ENCODE data around the gene ZC3H18. TPM values are rescaled to one million over a fixed set of nuclear protein-coding genes. Genes with fewer than 3 reads are reported as not detected.

The ZC3H18 gene
- total RNA-seq: 44.5 TPM
- long read RNA-seq, transcript ZC3H18-201 (18 exons, 3,729 nt): major isoform, 20 of 50 reads
- long read RNA-seq, partial matches to known transcripts: 18 of 50 reads
- long read RNA-seq, other reads (novel, unspliced or antisense): 7 of 50 reads

GRCh38 chr16:88569985-88570690 lies at the start of gene ZC3H18:
TSS of gene ZC3H18 (plus strand) at chr16:88570403. CDS start at chr16:88577124, 6,721 bp downstream.
- DNase-seq (peak; percentile 99), ATAC-seq (peak; percentile 99)
- Histone ChIP-seq H3K27ac (peak within 1 kb of the TSS; percentile 74), H3K4me1 (peaks cover 20% of the 10 kb centered on the region), H3K36me3 (peaks cover 13% of the 10 kb centered on the region), H3K27me3 (no peaks in the 10 kb centered on the region), H3K9me3 (no peaks in the 10 kb centered on the region), H3K4me3 (peak within 1 kb of the TSS; percentile 95)
- no peak for TF ChIP-seq CTCF (IDR thresholded peaks at IDR 0.05)
- intact Hi-C loops (cut with DNase I): no loop called here

GRCh38 chr16:88521674-88522073 lies 48.5 kb upstream of the ZC3H18 start:
- no peak for TF ChIP-seq CTCF (IDR thresholded peaks at IDR 0.05)
- peaks cover under 1% of the 10 kb centered on the region for H3K4me1 ChIP-seq
- intact Hi-C loops (cut with DNase I): no loop called here

GRCh38 chr16:88522276-88522949 lies 47.8 kb upstream of the ZC3H18 start:
- Histone ChIP-seq H3K4me1 (peaks cover 8% of the 10 kb centered on the region), H3K27me3 (no peaks in the 10 kb centered on the region), H3K9me3 (no peaks in the 10 kb centered on the region), H3K36me3 (no peaks in the 10 kb centered on the region), H3K4me3 (no peak overlapping the region), H3K27ac (no peak overlapping the region)
- intact Hi-C loops (cut with DNase I): no loop called here
- no peak for ATAC-seq
- no peak for TF ChIP-seq CTCF (IDR thresholded peaks at IDR 0.05)
- DNase-seq: no peak

More at GRCh38 chr16:88521674-88522073, 48.5 kb upstream of the ZC3H18 start:
- no peak overlapping the region for H3K4me3 ChIP-seq
- ATAC-seq (no peak), DNase-seq (no peak)
- H3K36me3 ChIP-seq: no peaks in the 10 kb centered on the region
- H3K27ac ChIP-seq: no peak overlapping the region
- H3K27me3 ChIP-seq: no peaks in the 10 kb centered on the region
- no peaks in the 10 kb centered on the region for H3K9me3 ChIP-seq

GRCh38 chr16:88523309-88524161 lies 46.7 kb upstream of the ZC3H18 start:
- no peak for DNase-seq
- Histone ChIP-seq H3K9me3 (no peaks in the 10 kb centered on the region), H3K27me3 (no peaks in the 10 kb centered on the region), H3K36me3 (no peaks in the 10 kb centered on the region), H3K4me3 (no peak overlapping the region), H3K4me1 (peaks cover 8% of the 10 kb centered on the region), H3K27ac (no peak overlapping the region)
- no peak for TF ChIP-seq CTCF (IDR thresholded peaks at IDR 0.05)
- ATAC-seq: no peak
- intact Hi-C loops (cut with DNase I): no loop called here

GRCh38 chr16:88524274-88524972 lies 45.8 kb upstream of the ZC3H18 start:
- no peak for DNase-seq

More at GRCh38 chr16:88524274-88524972, 45.8 kb upstream of the ZC3H18 start:
- intact Hi-C loops (cut with DNase I): no loop called here
- Histone ChIP-seq H3K4me1 (peaks cover 8% of the 10 kb centered on the region), H3K4me3 (no peak overlapping the region), H3K27me3 (no peaks in the 10 kb centered on the region), H3K27ac (no peak overlapping the region), H3K36me3 (no peaks in the 10 kb centered on the region), H3K9me3 (no peaks in the 10 kb centered on the region)
- TF ChIP-seq CTCF (IDR thresholded peaks at IDR 0.05): no peak
- ATAC-seq: no peak

All from upper lobe of right lung (tissue), 1 donor.